ENCODE measurements around the gene SLCO2B1. TPM values are rescaled to one million over a fixed set of nuclear protein-coding genes. Genes with fewer than 3 reads are reported as not detected.

Gene SLCO2B1
- total and polyA plus RNA-seq, 4 donors: 52.7 to 184 (median 135) TPM

DNA sequence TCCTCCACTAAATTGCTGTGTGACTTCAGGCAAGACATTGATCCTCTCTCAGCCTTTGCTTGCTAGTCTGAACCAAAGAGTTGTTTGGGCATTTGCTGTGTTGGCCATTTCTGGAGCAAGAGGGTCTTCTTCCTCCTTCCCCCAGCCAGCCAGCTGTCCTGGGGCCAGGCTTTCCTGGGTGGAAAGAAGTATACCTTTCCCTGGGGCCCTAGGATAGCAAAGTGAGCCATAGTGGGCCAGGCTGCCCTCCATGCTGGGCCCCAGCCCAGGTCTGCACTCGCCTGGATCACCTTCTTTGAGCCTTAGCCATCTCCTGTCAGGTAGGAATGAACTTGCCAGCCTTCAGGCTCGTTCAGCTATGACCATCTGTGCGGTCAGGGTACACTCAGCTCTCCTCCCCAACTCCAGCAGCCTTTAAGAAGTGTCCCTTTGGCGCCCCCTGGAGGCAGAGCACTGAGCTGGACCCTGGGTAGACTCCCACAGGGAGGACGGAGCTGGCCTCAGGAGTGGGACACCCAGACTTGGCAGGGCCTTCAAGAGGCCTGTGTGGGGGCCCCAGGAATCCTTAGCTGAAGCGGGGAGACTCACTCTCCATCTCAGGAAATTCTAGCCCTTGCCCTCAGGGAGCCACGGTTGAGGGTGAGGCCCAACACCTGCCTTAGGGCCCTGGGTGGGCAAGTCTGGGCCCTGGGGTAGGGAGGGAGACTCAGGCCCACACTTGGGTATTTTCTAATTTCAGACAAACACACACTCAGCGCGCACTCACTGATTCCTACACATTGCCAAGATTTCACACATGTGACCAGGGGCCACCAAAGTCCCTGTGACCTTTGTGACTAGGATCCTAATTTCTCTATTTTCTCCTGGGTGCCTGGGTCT lies 54.0 kb downstream of the SLCO2B1 start:
- TF ChIP-seq HNF4A (conservative IDR thresholded peaks at IDR 0.05) (peak; percentile 13 to 60), FOXA1 (IDR thresholded peaks at IDR 0.05) (no peak), RXRA (IDR thresholded peaks at IDR 0.05) (peak in 1 of 2 donors; percentile 12), RAD21 (IDR thresholded peaks at IDR 0.05) (peak; percentile 96 to 98)
- TF ChIP-seq, protein P1, sequence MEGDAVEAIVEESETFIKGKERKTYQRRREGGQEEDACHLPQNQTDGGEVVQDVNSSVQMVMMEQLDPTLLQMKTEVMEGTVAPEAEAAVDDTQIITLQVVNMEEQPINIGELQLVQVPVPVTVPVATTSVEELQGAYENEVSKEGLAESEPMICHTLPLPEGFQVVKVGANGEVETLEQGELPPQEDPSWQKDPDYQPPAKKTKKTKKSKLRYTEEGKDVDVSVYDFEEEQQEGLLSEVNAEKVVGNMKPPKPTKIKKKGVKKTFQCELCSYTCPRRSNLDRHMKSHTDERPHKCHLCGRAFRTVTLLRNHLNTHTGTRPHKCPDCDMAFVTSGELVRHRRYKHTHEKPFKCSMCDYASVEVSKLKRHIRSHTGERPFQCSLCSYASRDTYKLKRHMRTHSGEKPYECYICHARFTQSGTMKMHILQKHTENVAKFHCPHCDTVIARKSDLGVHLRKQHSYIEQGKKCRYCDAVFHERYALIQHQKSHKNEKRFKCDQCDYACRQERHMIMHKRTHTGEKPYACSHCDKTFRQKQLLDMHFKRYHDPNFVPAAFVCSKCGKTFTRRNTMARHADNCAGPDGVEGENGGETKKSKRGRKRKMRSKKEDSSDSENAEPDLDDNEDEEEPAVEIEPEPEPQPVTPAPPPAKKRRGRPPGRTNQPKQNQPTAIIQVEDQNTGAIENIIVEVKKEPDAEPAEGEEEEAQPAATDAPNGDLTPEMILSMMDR (IDR thresholded peaks at IDR 0.05; ENCODE audit: low read depth, low read length, missing input control): peak; percentile 91
- TF ChIP-seq, protein P2, sequence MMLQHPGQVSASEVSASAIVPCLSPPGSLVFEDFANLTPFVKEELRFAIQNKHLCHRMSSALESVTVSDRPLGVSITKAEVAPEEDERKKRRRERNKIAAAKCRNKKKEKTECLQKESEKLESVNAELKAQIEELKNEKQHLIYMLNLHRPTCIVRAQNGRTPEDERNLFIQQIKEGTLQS (IDR thresholded peaks at IDR 0.05): peak; percentile 31

DNA sequence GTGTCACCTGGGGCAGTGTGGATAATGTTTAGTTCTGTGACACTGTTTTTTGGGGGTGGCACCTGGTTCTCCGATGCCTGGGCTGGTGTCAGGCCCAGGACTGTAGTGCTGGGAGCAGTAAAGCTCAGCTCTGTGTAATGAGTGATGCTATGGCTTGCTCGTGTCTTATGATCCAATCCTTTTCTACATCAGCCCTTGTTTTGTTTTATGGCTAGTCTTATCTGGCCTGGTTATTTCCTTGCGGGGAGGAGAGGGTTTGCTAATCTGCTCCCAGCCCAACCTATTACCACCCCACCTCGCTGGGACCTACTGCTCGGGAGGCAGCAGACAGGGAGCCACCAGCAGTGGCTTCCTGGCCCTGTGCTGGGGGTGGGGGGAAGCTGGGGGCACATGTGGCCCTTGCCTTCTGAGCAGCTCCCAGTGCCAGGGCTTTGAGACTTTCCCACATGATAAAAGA lies 54.7 kb downstream of the SLCO2B1 start:
- no peaks in the 10 kb centered on the region for H3K27me3 ChIP-seq (ENCODE audit: control insufficient read depth in 4 of 4, insufficient read depth in 4 of 4, low read length in 3 of 4)
- DNase-seq (ENCODE audit: low spot score): no peak
- H3K27ac ChIP-seq (ENCODE audit: low read depth in 1 of 2, low read length in 2 of 2): no peak overlapping the region
- WGBS: 79% methylated on average over 5 of the region's 5 CpGs
- no peak overlapping the region for H3K9ac ChIP-seq (ENCODE audit: low read depth in 1 of 2, low read length in 2 of 2)
- no peak for TF ChIP-seq RAD21 (IDR thresholded peaks at IDR 0.05)
- no peak for TF ChIP-seq NR2F2 (IDR thresholded peaks at IDR 0.05)
- TF ChIP-seq, protein P1 (IDR thresholded peaks at IDR 0.05; ENCODE audit: low read depth, low read length, missing input control): no peak
- TF ChIP-seq, protein P3, sequence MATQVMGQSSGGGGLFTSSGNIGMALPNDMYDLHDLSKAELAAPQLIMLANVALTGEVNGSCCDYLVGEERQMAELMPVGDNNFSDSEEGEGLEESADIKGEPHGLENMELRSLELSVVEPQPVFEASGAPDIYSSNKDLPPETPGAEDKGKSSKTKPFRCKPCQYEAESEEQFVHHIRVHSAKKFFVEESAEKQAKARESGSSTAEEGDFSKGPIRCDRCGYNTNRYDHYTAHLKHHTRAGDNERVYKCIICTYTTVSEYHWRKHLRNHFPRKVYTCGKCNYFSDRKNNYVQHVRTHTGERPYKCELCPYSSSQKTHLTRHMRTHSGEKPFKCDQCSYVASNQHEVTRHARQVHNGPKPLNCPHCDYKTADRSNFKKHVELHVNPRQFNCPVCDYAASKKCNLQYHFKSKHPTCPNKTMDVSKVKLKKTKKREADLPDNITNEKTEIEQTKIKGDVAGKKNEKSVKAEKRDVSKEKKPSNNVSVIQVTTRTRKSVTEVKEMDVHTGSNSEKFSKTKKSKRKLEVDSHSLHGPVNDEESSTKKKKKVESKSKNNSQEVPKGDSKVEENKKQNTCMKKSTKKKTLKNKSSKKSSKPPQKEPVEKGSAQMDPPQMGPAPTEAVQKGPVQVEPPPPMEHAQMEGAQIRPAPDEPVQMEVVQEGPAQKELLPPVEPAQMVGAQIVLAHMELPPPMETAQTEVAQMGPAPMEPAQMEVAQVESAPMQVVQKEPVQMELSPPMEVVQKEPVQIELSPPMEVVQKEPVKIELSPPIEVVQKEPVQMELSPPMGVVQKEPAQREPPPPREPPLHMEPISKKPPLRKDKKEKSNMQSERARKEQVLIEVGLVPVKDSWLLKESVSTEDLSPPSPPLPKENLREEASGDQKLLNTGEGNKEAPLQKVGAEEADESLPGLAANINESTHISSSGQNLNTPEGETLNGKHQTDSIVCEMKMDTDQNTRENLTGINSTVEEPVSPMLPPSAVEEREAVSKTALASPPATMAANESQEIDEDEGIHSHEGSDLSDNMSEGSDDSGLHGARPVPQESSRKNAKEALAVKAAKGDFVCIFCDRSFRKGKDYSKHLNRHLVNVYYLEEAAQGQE (IDR thresholded peaks at IDR 0.05): no peak
- TF ChIP-seq RXRA (IDR thresholded peaks at IDR 0.05): no peak
- peaks cover 0 to 13% (median 12%) of the 10 kb centered on the region in 4 donors for H3K36me3 ChIP-seq (ENCODE audit: control insufficient read depth in 4 of 4, insufficient read depth in 3 of 4, low read depth in 1 of 4, low read length in 3 of 4)
- H3K4me1 ChIP-seq (ENCODE audit: control insufficient read depth in 4 of 4, insufficient read depth in 4 of 4, low read length in 3 of 4): peaks cover 12 to 44% (median 39%) of the 10 kb centered on the region in 4 donors
- H3K9me3 ChIP-seq (ENCODE audit: control insufficient read depth in 4 of 4, low read length in 3 of 4): no peaks in the 10 kb centered on the region
- H3K4me3 ChIP-seq (ENCODE audit: low read depth in 1 of 3, low read length in 3 of 3): no peak overlapping the region

More for the DNA sequence above, 54.0 kb downstream of the SLCO2B1 start:
- Histone ChIP-seq H3K27ac (ENCODE audit: low read depth in 1 of 2, low read length in 2 of 2) (peak overlapping the region; percentile 62 to 64), H3K9me3 (ENCODE audit: control insufficient read depth in 4 of 4, low read length in 3 of 4) (no peaks in the 10 kb centered on the region), H3K4me1 (ENCODE audit: control insufficient read depth in 4 of 4, insufficient read depth in 4 of 4, low read length in 3 of 4) (peaks cover 12 to 49% (median 41%) of the 10 kb centered on the region in 4 donors), H3K4me3 (ENCODE audit: low read depth in 1 of 3, low read length in 3 of 3) (no peak overlapping the region), H3K9ac (ENCODE audit: low read depth in 1 of 2, low read length in 2 of 2) (peak overlapping the region in 1 of 2 donors; percentile 21), H3K36me3 (ENCODE audit: control insufficient read depth in 4 of 4, insufficient read depth in 3 of 4, low read depth in 1 of 4, low read length in 3 of 4) (peaks cover 0 to 19% (median 17%) of the 10 kb centered on the region in 4 donors), H3K27me3 (ENCODE audit: control insufficient read depth in 4 of 4, insufficient read depth in 4 of 4, low read length in 3 of 4) (no peaks in the 10 kb centered on the region)
- peak; percentile 89 for DNase-seq (ENCODE audit: low spot score)
- WGBS: 16% methylated on average over 9 of the region's 9 CpGs

Data from liver (tissue), 9 donors.